Fibroblast of mammary gland (primary cell): ENCODE measurements around the gene PEDS1.
"Not testable (repeated sequence)": the region's sequence is repeated elsewhere in the genome, so short reads cannot be mapped to it uniquely, and the experiment has no call there.

ENCODE experiments used
- DNase-seq: peaks from one replicate; pipeline ENCODE4 v3.0.0-alpha.2; 2010; ENCODE audit warnings: low read depth
- H3K4me3 ChIP-seq: 2 replicates; pipeline ENCODE4 v1.5.1; 2011; ENCODE audit warnings: low read depth, mild to moderate bottlenecking, low read length, moderate library complexity; ENCODE audit not compliant: control insufficient read depth
- CTCF ChIP-seq: conservative IDR thresholded peaks from 2 replicates; pipeline ENCODE4 v1.5.1; 2011; ENCODE audit warnings: low read depth, low read length, inconsistent platforms; ENCODE audit not compliant: control insufficient read depth, insufficient read depth

Gene PEDS1

GRCh38 chr20:50153500-50154377, at the start of gene PEDS1:
Gene PEDS1 (minus strand): TSS chr20:50153723. CDS start chr20:50153637, 86 bp downstream.
- peak; percentile 84 for DNase-seq
- TF ChIP-seq CTCF, result no peak
- H3K4me3 ChIP-seq, result peak within 1 kb of the TSS; percentile 92

- no peak for DNase-seq
- no peak for TF ChIP-seq CTCF
Observed at GRCh38 chr20:50202677-50203076, 49.2 kb upstream of the PEDS1 start.

GRCh38 chr20:50201710-50202109, 48.2 kb upstream of the PEDS1 start:
- not testable (repeated sequence) for DNase-seq

More at GRCh38 chr20:50202677-50203076, 49.2 kb upstream of the PEDS1 start:
- no peak overlapping the region for H3K4me3 ChIP-seq

GRCh38 chr20:50200482-50201104, 47.1 kb upstream of the PEDS1 start:
- TF ChIP-seq CTCF, result no peak
- DNase-seq, result no peak
- no peak overlapping the region for H3K4me3 ChIP-seq

More at GRCh38 chr20:50201710-50202109, 48.2 kb upstream of the PEDS1 start:
- H3K4me3 ChIP-seq, result not testable (repeated sequence)

GRCh38 chr20:50199703-50200102, 46.2 kb upstream of the PEDS1 start:
- H3K4me3 ChIP-seq, result no peak overlapping the region
- no peak for DNase-seq
- TF ChIP-seq CTCF, result no peak

- TF ChIP-seq CTCF, result no peak
- DNase-seq, result no peak
- H3K4me3 ChIP-seq, result no peak overlapping the region
Observed at GRCh38 chr20:50198716-50199115, 45.2 kb upstream of the PEDS1 start.

GRCh38 chr20:50198180-50198666, 44.7 kb upstream of the PEDS1 start:
- DNase-seq, result no peak
- TF ChIP-seq CTCF, result no peak
- H3K4me3 ChIP-seq, result no peak overlapping the region
